Endothelial cell of umbilical vein (primary cell): ENCODE results near the gene IQSEC3. TPM values are rescaled to one million over a fixed set of nuclear protein-coding genes. Genes with fewer than 3 reads are reported as not detected.

Experiments used
- BruUV-seq: library from RNA; stranded (reverse); fragments of 400-500 nt; replicated peaks from 2 replicates; lab custom pipeline; 2021; lab: Mats Ljungman, UMichigan
- CTCF ChIA-PET: fragments of 300-600, 350-600 bp; sonication (Branson Sonifier 250); formaldehyde crosslinking; loops from one replicate; lab custom pipeline; 2021; ENCODE audit warnings: antibody characterized with exemption, inconsistent platforms; lab: Charles Lee
- POLR2A ChIA-PET: fragments of 300-600, 350-600 bp; sonication (Branson Sonifier 250); formaldehyde crosslinking; loops from one replicate; lab custom pipeline; 2021; ENCODE audit warnings: antibody characterized with exemption, inconsistent platforms; lab: Charles Lee
- DNase-seq: peaks from one replicate; pipeline ENCODE4 v3.0.0-alpha.2; 2011; ENCODE audit warnings: low read depth, low spot score
- FAIRE-seq: peaks from 2 replicates; lab custom pipeline; 2011; peaks lifted over from hg19 to GRCh38; lab: Jason Lieb, UNC
- H2AFZ ChIP-seq: 2 replicates; pipeline ENCODE4 v1.6.0; 2012; ENCODE audit warnings: low read depth, low read length, control low read depth, inconsistent platforms
- H3K27ac ChIP-seq: 2 replicates; pipeline ENCODE4 v1.5.1; 2011; ENCODE audit warnings: low read depth, mild to moderate bottlenecking, control low read depth, low read length, moderate library complexity; ENCODE audit not compliant: insufficient read depth
- H3K27me3 ChIP-seq, 2 experiments: 2 replicates each; pipeline versions ENCODE4 v1.6.0 to v1.6.1; 2011; ENCODE audit warnings: low read length in 2 of 2, mixed read lengths in 1 of 2; ENCODE audit not compliant: control insufficient read depth in 2 of 2, insufficient read depth in 2 of 2
- H3K36me3 ChIP-seq, 2 experiments: 2 replicates in 1 of 2; 3 replicates in 1 of 2; pipeline ENCODE4 v1.5.1; 2011; ENCODE audit warnings: low read length in 2 of 2, mild to moderate bottlenecking in 1 of 2, moderate library complexity in 1 of 2; ENCODE audit not compliant: control insufficient read depth in 2 of 2, insufficient read depth in 2 of 2; ENCODE audit errors: extremely low read depth in 1 of 2
- H3K4me1 ChIP-seq: 3 replicates; pipeline ENCODE4 v1.5.1; 2011; ENCODE audit warnings: mild to moderate bottlenecking, low read length; ENCODE audit not compliant: control insufficient read depth, insufficient read depth; ENCODE audit errors: extremely low read depth
- H3K4me2 ChIP-seq: 2 replicates; pipeline ENCODE4 v1.6.1; 2011; ENCODE audit warnings: low read length, control low read depth, mixed read lengths; ENCODE audit not compliant: insufficient read depth
- H3K4me3 ChIP-seq, 3 experiments: fragments of 200-600 bp in 1 of 3; sonication (generic), shearing (Covaris generic) in 1 of 3; replicated peaks in 1 of 3; 2 replicates each; pipeline ENCODE4 v1.5.1; 2011 to 2016; ENCODE audit warnings: control low read depth in 3 of 3, low read length in 3 of 3, mild to moderate bottlenecking in 2 of 3, inconsistent platforms in 1 of 3, low read depth in 1 of 3, moderate library complexity in 1 of 3; ENCODE audit not compliant: insufficient read depth in 1 of 3
- H3K79me2 ChIP-seq: 2 replicates; pipeline ENCODE4 v1.6.0; 2012; ENCODE audit warnings: low read length, inconsistent platforms; ENCODE audit not compliant: control insufficient read depth, insufficient read depth
- H3K9ac ChIP-seq: replicated peaks from 2 replicates; pipeline ENCODE3; 2011; ENCODE audit warnings: low read length, control low read depth; ENCODE audit not compliant: insufficient read depth; ENCODE audit errors: extremely low read depth
- H3K9me1 ChIP-seq: replicated peaks from 3 replicates; pipeline ENCODE4 v1.6.0; 2011; ENCODE audit warnings: mild to moderate bottlenecking, low read length; ENCODE audit not compliant: control insufficient read depth, insufficient read depth; ENCODE audit errors: extremely low read depth
- H3K9me3 ChIP-seq: replicated peaks from 2 replicates; pipeline ENCODE4 v1.5.1; 2012; ENCODE audit warnings: low read length, inconsistent platforms; ENCODE audit not compliant: control insufficient read depth, insufficient read depth
- H4K20me1 ChIP-seq: replicated peaks from 2 replicates; pipeline ENCODE3; 2011; ENCODE audit warnings: mild to moderate bottlenecking, low read length; ENCODE audit not compliant: control insufficient read depth, insufficient read depth; ENCODE audit errors: extremely low read depth
- CTCF ChIP-seq, 2 donors: IDR thresholded peaks; 1 replicate in 1 of 2; 2 replicates in 1 of 2; pipeline ENCODE4 v1.5.1; 2011; ENCODE audit warnings: low read length in 2 of 2, mild to moderate bottlenecking in 2 of 2, moderate library complexity in 2 of 2, control low read depth in 1 of 2, inconsistent platforms in 1 of 2, low read depth in 1 of 2; ENCODE audit not compliant: insufficient read depth in 1 of 2; ENCODE audit errors: extremely low read depth in 1 of 2
- EZH2 ChIP-seq: IDR thresholded peaks from 2 replicates; pipeline ENCODE4 v1.6.1; 2012; ENCODE audit warnings: borderline replicate concordance, low read depth, mild to moderate bottlenecking, moderate library complexity, low read length, inconsistent platforms; ENCODE audit not compliant: severe bottlenecking
- FOS ChIP-seq: IDR thresholded peaks from 2 replicates; pipeline ENCODE4 v1.6.1; 2011; ENCODE audit warnings: mild to moderate bottlenecking, low read length, moderate library complexity, borderline replicate concordance; ENCODE audit not compliant: insufficient read depth
- GATA2 ChIP-seq: IDR thresholded peaks from 2 replicates; pipeline ENCODE4 v1.7.0; 2011; ENCODE audit warnings: low read depth, mild to moderate bottlenecking, moderate library complexity, mixed read lengths, low read length; ENCODE audit not compliant: insufficient read length, insufficient read depth
- JUN ChIP-seq: IDR thresholded peaks from 2 replicates; pipeline ENCODE4 v1.6.1; 2011; ENCODE audit warnings: borderline replicate concordance, low read depth; ENCODE audit not compliant: insufficient read length, insufficient read depth
- MAX ChIP-seq: IDR thresholded peaks from 2 replicates; pipeline ENCODE4 v1.6.1; 2011; ENCODE audit not compliant: insufficient read depth, insufficient read length
- MYC ChIP-seq: IDR thresholded peaks from one replicate; pipeline ENCODE4 v1.6.1; 2011; ENCODE audit warnings: mild to moderate bottlenecking, low read depth, low read length
- POLR2A ChIP-seq: IDR thresholded peaks from 2 replicates; pipeline ENCODE4 v1.6.1; 2012; ENCODE audit warnings: low read depth, mild to moderate bottlenecking, control low read depth, low read length
- POLR2AphosphoS5 ChIP-seq: IDR thresholded peaks from 2 replicates; pipeline ENCODE4 v1.6.1; 2012; ENCODE audit warnings: low read depth, mild to moderate bottlenecking, control low read depth, low read length, moderate library complexity; ENCODE audit not compliant: insufficient read depth
- dilution Hi-C: fragments of 300-500 bp; cut with MboI; formaldehyde crosslinking; loops from one replicate; pipeline ENCODE4 v1.15.0; 2019; ENCODE audit warnings: low sequenced_read_pairs; ENCODE audit not compliant: extremely low pct_ligation_motif_present
- intact Hi-C: fragments of 100-400 bp; cut with micrococcal nuclease; formaldehyde crosslinking; loops from one replicate; pipeline ENCODE4 v1.10.0; 2022
- polyA plus RNA-seq, 4 experiments: library from polyadenylated mRNA; depleted of rRNA in 3 of 4; stranded (reverse) in 3 of 4; unstranded in 1 of 4; fragments of >200 nt; gene quantifications; 2 replicates each; pipeline versions ENCODE4 v1.2.1 to v1.2.3, GENCODE V29; 2011 to 2012; ENCODE audit warnings: missing spikeins in 1 of 4
- total RNA-seq: library from RNA; stranded (reverse); gene quantifications from 2 replicates; pipeline ENCODE4 v1.2.3, GENCODE V29; 2021

IQSEC3 gene
- total and polyA plus RNA-seq, 2 donors (not counting 3 experiments of a cell fraction or from before 2014, with no cell fraction given), result not detected

DNA sequence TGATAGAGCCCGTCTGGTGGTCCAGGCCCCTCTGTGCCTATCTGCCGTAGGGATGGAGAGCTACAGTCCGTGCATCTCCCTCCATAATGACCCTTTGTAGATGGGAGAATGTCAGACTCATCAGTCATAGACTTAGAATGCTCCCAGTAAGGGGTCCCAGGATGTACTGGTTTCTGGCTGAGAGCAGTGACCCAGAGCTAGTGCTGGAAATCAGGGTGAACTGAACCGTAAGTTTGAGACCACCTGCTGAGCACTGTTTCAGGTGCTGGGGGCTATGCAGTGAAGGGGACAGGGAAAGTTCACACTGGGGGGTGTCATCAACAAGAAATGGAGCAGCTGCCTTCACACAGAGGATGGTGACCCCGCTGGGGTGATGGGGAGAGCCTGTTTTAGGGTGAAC, 113.3 kb downstream of the IQSEC3 start:
- H3K4me1 ChIP-seq, result no peaks in the 10 kb centered on the region
- intact Hi-C loops, result no loop called here
- no peak overlapping the region for H3K4me3 ChIP-seq
- no peaks in the 10 kb centered on the region for H3K27me3 ChIP-seq
- H3K36me3 ChIP-seq, result no peaks in the 10 kb centered on the region
- no TSS peak for BruUV-seq
- no peaks in the 10 kb centered on the region for H3K9me1 ChIP-seq
- TF ChIP-seq GATA2 (no peak), FOS (no peak), POLR2A (no peak), JUN (no peak), CTCF (IDR thresholded peaks at IDR 0.05; ENCODE audit: extremely low read depth in 1 of 2, insufficient read depth in 1 of 2, low read depth in 1 of 2, low read length in 2 of 2) (no peak), POLR2AphosphoS5 (no peak), EZH2 (no peak), MAX (no peak), MYC (no peak)
- no peaks in the 10 kb centered on the region for H3K9me3 ChIP-seq
- H3K9ac ChIP-seq, result no peak overlapping the region
- ChIA-PET CTCF (interaction anchor here (1.7 kb wide), 1 partner anchor 9 kb away, joined by 7 read pairs; no protein-coding TSS in a partner anchor), POLR2A (no interaction called here)
- no peaks in the 10 kb centered on the region for H4K20me1 ChIP-seq
- H3K79me2 ChIP-seq, result no peaks in the 10 kb centered on the region
- no peak overlapping the region for H2AFZ ChIP-seq
- FAIRE-seq, result no peak
- no peak for DNase-seq
- H3K4me2 ChIP-seq, result no peak overlapping the region
- no peak overlapping the region for H3K27ac ChIP-seq
- dilution Hi-C loops, result no loop called here
